GM18867 (cell line): ENCODE data around the gene ZNF692.
"Not testable (repeated sequence)": the region's sequence is repeated elsewhere in the genome, so short reads cannot be mapped to it uniquely, and the experiment has no call there.

ENCODE experiments used
- ATAC-seq: cut with Tn5 transposase; IDR thresholded peaks from one replicate; pipeline ENCODE4 v1.9.1; 2021; ENCODE audit warnings: mild to moderate bottlenecking, moderate library complexity; ENCODE audit not compliant: unreplicated experiment

Gene ZNF692

DNA sequence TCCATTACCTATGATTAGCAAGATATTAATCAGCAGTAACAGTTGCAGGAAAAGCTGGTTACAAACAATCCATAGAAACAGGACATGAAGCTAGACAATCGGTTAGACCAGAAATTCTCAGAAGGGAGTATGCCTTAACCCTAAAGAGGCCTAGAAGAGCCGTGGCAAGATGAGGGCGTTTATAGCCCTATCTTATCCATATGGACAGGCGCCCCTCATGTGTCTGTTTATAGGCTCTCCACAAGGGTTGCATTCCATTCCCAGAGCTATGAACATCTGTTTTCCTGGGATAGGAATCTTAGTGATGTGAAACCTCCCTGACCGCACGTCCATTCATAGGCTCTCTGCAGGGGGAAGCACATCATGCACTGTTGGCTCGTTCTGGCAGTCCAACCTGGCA is 23.5 kb upstream of the ZNF692 start:
- not testable (repeated sequence) for ATAC-seq

DNA sequence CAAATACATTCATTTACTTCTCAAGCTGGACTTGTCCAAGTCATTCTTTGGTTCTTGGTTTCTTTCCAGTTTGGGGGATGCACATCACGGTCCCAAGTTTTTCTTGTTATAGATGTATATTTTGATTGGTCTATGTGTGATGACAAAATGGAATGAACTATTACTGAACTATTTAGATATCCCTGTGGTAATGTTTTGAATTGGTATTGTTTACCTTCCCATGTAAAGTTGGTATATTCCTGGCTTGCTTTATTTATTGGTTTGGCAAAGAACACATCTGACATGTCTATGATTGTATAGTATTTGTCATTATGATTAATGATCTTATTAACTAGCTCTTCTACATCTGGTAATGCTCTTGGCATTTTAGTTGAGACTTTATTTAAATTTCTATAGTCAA is 22.4 kb upstream of the ZNF692 start:
- no peak for ATAC-seq

DNA sequence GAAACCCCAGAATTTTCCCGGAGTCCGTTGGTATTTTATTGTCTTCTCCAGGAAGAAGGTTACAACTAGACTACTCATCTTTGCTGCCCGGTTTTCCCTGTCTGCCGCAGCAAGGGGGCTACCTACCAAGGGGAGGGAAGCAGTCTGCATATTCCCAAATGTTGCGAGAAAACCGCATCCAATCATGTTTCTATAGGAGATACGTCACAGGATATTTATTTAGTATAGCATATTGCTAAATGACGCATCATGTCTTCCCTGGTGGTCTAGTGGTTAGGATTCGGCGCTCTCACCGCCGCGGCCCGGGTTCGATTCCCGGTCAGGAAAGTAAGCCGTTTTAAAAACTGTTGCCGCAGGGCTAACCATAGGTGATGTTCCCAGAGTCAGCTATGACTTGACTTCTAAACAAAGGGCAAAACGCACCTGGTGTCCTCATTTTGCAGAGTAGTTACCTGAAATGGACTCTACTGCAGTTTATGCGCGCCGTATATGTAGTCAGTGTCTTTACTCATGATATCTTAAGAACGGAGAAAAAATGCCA is 15.2 kb upstream of the ZNF692 start:
- ATAC-seq, result peak; percentile 58

DNA sequence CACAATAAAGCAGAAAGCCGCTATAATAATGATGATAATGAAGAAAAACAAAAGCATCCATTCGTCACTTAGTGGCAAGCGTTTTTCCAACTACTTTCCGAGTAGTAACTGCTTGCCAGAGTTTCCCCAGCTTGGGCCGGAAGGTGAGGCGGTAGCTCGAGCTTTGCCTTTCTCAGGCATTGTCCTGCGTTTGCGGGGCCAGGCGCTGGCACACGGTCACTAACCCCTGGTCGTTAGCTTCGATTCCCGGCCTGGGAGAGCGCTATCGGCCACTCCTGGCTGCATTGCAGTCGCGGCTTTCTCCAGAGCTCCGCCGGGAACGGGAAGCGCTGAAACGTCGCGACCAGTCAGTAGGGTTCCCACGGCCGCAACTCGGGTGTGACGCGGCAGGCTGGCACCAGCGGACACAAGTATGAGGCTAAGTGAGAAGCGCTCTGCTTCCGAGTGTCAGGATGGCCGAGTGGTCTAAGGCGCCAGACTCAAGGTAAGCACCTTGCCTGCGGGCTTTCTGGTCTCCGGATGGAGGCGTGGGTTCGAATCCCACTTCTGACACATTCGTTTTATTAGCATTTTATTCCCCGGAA is 14.6 kb upstream of the ZNF692 start:
- ATAC-seq, result peak; percentile 81

DNA sequence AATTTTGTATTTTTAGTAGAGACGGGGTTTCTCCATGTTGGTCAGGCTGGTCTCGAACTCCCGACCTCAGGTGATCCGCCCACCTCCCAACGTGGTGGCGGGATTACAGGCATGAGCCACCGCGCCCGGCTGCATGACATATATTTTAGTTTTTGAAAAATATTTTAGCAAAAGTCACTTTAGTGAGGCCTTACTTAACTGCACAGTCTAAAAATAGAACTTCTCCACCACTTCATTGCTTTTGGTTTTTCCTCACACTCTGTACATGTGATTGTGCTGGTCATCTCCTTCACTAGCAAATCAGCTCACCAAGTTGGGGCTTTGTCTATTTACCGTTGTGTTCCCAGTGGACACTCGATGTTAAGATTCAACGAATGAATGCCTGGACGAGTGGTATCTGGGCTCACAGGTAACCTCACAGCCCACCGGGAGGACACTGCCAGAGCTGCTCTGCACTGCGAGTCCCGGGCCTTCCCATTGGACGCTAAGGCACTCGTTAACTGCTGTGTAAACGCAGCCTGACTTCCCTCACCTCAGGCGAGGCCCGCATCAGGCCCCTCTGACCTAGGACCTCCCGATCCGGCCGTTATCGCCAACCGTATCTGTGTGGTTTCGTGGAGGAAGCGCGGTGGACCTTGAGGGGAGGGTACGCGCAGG is 14.0 kb upstream of the ZNF692 start:
- ATAC-seq, result peak; percentile 39

DNA sequence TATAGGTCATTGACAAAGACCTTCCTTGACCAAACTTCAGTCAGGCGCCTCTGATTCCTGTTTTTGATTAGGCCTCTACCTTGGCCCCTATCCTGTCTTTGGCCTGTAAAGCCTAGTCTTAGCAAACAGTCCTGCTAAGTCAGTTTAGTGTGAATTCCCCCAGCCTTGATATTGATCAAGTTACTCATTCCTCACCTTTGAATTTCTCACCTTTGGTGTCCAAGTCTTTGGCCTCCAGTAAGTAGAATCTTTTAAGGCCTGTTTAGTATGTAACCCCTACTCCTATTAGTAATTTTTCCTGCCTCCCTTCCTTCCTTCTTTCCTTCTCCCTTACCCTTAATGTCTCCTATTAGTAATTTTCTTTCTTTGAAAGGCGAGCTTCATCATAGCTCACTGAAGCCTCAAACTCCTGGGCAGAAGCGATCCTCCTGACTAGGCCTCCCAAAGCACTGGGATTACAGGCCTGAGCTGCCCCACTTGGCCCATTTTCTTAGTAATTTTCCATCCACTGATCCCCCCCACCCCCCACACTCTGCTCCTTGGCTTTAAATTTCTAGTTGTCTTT is 13.0 kb upstream of the ZNF692 start:
- no peak for ATAC-seq

DNA sequence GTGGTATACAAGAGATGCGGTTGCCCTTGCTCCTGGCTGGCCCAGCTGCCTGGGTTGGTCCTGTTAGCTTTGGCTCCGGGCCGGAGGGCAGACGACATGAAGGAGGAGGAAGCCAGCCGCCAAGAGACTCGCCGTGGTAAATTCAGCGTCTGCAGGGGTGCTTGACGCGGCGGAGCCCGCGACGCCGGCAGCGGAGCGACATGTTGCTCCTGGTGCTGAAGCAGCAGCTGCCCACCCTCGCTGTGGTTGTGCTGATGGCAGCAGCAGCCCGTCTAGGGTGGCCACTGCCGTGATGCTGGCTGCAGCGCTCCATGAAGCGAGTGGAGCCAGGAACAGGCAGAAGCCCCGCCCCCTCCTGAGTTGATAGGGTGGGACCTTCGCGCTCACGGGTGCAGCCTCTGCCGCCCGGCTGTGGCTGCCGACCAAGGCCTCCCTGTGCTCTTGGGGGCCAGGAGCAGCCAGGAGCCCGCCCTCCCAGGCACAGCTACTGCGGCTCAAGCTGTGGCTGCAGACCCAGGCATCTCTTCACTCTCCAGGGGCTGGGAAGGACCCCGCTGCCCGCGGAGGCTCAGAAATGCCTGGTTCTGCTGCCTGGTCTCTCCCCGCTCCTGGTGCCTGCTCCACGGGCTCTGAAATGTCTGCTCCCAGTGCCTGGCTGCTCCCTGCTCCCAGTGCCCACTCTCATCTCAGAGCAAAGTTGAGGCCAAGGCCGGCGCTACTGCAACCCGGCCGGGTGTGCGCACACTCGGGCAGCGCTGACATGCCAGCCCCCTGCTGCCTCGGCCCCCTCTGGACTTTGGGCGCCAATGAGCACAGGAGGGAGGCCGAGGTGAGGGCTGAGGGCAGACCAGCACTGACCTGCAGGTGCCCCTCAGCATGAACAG is 4.4 kb upstream of the ZNF692 start:
- ATAC-seq, result peak; percentile 69

DNA sequence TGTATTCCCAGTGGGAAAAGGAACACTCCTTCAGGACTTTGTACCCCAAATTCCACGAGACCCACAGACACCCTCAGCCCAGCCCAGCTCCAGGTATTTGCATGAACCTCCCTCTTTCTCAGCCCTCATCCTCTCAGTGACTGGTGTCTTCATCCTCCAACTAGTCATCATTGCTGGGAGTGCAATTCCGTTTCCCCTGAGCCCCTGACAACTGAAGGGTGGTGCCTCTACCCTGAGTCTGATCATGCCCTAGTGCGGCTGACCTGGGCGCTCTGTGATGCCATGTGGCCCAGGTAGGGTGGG is 3.8 kb upstream of the ZNF692 start:
- peak; percentile 9 for ATAC-seq

DNA sequence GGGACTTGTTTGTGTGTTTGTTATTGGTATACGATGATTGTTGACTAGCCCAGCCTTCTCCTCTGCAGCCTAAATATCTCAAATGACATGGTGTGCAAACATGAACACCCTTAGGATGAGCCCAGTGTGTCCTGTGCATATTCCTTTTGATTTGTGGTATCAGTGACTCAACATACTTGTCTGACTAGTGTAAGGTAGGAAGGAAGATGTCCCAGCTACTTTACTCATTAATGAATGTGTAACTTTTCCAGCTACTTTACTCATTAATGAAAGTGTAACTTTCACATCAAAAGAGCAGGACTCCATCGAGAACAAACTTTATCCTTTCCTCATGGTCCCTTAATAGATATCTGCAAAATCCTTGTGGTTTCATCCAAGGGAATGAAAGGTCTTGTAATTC is 2.7 kb upstream of the ZNF692 start:
- no peak for ATAC-seq

DNA sequence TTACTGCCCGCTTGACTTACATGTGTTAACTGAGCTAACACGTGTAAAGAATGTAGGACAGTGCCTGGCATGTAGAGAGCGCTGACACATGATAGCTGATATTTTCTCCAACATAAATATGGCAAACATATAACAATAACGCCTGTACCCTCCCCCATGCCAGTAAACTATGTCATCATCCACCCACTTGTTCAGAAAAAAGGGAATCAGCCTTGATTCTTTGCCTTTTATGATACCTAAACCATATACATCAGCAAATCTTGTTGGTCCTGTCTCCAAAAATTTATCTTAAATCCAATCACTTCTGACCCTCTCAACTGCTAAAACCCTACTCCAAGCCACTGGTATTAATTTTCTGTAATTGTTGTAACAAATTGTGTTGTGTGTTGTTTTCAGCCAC is 1.1 kb upstream of the ZNF692 start:
- ATAC-seq, result no peak

DNA sequence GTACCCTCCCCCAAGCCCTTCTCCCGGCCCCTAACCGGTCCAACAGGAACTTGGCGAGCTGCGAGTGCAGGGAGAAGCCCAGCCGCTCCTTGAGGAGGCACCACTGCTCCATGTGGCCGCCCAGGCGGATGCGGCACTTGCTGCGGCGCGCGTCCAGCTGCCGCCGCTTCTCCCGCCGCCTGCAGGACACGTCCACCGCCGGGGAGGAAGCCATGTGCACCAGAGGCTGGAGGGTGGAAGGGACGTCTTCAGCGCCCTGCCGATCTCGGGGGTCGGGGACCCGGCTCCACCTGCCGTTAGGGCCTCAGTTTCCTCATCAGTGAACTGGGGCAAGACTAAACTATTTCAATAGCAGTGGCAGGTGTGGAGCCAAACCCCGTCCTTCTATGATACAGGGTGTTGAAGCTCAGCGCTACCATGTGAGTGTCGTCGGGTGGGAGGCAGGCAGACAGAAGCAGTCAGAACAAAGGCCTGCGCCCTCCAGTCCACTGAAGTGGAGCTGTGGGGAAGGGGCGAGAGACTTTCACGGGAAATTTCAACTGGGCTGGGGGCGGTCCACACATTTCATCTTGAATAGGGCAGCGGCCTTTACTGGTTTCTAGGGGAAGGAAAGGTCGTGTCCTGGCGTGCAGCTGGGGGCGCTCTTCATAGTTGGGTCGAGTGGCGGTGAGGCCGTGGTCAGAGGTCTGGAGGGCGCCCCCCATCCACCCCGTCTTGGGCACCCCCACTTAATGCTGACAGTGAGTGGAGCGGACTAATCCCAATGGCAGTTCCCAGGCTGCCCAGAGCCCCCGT is 592 bp downstream of the ZNF692 start:
- peak; percentile 40 for ATAC-seq

DNA sequence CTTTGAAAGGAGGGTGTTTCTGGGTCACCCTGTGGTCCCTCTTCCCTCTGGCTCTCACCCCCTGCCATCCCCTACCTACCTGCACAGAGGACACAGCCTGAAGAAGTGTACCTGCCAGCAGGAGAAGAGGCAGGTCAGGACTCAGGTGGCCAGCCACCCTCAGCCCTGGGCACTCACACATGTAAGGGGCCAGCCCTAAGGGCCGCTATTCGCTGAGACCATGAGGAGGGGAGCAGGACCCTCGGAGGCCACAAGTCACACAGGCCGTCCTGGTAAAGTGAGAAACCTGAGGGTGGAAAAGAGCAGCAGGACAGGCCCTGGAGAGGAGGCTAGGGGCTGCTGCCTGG is 1.2 kb downstream of the ZNF692 start:
- no peak for ATAC-seq

DNA sequence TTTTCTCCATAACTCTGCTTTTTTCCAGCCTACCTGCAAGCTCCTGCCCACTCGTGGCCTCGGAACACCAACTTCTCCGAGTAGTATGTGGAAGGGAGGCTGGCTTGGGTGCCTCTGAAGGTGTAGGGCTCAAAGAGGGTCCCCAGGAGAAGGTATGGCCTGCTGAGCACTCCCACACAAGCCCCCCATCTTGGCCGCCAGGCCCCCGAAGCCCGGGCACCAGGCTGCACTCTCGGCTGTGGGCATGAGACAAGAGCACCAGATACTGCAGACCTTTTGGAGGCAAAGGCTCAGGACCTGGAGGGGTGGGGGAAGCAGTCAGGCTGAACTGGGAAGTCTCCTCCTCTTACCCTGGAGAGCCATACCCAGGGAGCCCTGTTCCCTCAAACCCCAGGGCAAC is 1.7 kb downstream of the ZNF692 start:
- no peak for ATAC-seq

DNA sequence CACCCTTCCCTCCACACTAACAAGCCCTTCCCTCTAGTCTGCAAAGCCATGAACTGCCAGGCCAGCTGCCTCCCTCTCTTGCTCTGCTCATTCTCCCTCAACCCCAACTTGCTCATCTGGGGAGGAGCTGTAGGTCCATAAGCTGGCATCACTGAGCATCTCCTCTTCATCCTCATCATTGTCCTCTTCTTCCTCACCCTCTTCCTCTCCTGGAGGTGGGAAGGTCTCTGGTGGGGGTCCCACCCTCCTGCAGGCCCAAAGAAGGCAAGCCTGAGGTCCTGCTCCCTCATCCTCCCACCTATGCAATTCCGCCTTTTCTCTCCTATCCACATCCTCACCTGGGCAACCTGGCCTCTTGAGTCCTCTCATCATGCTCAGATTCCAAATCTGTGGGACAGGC is 2.7 kb downstream of the ZNF692 start:
- ATAC-seq, result no peak

DNA sequence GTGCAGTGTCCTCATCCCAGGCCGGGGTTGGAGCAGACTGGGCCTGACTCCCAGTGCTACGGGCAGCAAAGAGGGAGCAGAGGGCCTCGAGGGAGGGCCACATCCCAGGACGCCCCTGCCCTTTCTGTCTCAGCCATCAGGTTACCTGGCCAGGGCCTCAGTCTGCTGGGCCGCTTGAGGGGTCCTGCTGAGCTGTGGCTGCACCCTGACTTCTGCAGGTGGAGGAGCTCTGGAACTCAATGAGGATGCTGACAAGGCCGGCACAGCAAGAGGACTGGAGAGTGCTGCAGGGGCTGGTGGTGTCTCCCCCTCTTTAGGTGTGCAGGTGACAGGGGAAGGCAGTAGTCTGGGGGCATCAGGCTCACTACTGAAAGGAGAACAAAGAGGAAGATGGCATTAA is 3.3 kb downstream of the ZNF692 start:
- ATAC-seq, result no peak

DNA sequence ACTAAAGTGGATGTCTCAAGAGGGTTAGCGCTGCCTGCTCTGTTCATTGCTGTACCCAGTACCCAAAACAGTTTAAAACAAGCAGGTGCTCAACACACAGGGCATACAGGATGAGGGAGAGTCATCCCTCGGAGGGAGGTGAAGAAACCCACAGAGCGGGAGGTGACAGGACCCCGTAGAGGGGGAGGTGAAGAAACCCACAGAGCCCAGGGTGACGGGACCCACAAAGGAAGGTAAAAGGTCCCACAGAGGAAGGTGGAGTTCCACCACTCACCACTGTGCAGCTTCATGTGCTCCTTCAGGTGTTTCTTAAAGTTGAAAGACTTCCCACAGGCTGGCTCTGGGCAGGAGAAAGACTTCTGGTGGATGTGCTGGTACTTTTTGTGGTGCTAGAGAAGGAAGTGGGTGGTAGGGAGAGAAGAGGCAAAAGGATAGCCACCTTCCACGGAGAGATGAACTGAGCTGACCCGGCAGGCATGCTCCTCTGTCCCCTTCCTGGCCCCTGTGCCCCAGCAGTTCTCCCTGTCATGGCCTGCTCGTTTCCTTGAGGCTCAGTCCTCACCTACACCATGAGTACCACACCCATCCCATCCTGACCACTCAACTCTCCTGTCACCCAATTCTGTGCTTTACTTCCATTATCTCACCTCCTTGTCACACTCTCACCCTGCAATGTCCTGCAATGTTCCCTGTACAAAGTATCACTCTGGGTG is 5.1 kb downstream of the ZNF692 start:
- no peak for ATAC-seq

DNA sequence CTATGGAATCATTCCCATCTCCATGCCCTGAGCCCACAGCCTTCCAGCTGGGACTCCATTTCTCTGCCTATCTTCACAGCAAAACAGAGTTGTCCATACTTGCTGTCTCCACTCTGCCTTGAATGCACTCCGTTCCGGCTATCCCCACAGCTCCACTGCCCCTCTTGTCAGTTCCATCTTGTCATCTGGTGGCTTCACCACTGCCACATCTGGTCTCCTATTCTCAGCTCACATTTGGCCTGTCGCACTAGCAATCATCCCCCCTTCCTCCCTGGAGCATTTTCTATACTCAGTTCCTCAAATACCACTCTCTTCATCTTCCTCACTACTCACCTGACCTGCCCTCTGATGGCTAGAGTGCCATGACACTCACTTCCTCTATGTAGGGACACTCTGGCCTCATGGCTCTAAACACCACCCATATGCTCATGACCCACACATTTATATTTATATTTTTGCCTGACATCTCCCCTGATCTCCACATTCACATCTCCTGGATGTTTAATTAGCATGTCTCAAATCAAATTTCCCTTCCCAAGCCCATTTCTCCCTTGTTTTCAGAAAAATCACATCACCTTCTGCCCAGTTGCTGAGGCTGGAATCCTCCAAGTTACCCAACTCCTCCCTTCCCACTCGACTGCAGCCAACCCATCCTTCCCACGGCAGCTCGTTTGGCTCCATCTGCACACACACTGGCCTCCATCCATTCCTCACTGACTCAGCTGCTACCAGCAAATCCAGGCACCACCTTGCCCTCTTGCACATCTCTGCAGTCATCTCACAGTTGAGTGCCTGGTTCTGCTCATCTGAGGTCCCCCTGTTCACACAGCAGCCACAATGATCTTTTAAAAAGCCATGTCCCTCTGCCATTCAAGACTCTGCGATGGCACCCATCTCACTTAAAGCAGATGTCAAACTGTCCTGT is 6.1 kb downstream of the ZNF692 start:
- ATAC-seq, result peak; percentile 33

DNA sequence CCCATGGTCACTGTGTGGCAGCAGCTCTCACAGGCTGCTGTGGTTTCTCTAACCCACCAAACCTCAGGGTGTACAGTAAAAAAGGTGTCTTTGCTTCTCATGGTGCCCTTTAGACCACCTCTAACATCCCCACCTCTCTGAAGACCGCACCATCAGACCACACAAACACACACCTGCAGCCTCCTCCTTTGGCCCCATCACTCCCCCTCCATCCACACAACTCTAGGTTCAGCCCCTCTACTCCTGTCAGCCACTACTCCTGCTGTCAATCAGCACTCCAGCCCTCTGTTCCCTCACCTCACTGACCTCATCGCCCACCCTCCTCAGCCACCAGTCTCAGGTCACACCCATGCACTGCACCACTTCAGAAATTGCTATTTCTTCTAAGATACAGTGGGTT is 7.5 kb downstream of the ZNF692 start:
- ATAC-seq, result no peak

DNA sequence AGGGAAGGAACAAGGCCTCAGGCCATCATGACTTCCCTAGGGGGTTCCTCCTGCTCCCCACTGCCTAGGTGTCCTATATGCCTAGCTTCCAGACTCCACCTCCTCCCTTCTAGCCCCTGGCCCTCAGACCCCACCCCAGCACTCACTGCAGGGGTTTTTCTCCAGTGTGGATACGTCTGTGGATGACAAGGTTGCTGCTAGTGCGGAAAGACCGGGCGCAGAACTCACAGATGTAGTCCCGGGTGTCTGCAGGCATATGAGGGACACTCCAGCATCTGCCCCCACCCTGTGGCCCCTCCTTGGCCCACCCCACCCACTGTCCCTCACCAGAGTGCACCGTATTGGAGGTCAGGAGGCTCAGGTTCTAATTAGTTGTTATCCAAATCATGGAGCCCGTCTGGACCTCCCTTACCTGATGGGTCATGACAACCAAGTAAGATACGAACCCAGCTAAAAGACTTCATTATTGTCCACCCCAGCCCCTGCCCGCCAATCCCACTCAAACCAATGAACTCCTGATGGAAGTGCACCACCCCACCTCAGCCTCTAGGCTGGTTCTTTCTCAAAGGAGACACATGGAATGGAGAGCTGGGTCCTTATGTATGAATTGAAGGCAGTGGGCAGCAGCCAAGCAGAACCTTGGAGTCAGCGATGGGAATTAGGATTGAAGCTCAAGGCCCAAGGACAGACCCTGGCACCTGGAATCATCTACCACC is 8.2 kb downstream of the ZNF692 start:
- ATAC-seq, result no peak
